Measurements from ENCODE around the gene KIF3B.
"Not testable (repeated sequence)": the region's sequence is repeated elsewhere in the genome, so short reads cannot be mapped to it uniquely, and the experiment has no call there.

The KIF3B gene

DNA sequence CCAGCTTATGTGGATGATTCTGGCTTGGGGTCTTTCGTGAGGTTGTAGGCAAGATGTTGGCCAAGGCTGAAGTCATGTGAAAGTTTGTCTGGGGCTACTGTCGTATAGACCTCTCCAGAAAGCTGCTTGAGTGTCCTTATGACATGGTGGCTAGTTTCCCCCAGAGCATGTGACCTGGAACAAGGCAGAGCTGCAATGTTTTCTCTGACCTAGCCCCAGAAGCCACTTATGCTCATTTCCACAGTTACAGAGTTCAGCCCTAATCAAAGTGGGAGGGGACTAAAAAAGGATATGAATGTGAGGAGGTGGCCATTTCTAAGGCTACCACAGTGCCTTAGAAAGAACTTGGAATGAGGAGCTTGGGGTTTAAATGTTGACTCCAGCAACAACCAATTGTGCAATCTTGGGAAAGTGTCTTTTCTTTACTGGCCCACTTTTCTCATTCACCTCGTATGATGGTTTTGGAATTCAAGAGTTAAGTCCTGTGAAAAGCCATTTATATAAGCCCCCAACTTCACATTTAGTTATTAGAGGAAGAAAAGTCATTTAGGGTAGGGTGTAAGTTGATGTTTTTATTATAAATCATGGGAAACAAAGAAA, 74.8 kb downstream of the KIF3B start:
- DNase-seq (ENCODE audit: insufficient read length, low spot score) (no peak), FAIRE-seq (no peak)
- TF ChIP-seq, protein P1, sequence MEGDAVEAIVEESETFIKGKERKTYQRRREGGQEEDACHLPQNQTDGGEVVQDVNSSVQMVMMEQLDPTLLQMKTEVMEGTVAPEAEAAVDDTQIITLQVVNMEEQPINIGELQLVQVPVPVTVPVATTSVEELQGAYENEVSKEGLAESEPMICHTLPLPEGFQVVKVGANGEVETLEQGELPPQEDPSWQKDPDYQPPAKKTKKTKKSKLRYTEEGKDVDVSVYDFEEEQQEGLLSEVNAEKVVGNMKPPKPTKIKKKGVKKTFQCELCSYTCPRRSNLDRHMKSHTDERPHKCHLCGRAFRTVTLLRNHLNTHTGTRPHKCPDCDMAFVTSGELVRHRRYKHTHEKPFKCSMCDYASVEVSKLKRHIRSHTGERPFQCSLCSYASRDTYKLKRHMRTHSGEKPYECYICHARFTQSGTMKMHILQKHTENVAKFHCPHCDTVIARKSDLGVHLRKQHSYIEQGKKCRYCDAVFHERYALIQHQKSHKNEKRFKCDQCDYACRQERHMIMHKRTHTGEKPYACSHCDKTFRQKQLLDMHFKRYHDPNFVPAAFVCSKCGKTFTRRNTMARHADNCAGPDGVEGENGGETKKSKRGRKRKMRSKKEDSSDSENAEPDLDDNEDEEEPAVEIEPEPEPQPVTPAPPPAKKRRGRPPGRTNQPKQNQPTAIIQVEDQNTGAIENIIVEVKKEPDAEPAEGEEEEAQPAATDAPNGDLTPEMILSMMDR (IDR thresholded peaks at IDR 0.05; ENCODE audit: insufficient read depth, missing control alignments) = no peak

DNA sequence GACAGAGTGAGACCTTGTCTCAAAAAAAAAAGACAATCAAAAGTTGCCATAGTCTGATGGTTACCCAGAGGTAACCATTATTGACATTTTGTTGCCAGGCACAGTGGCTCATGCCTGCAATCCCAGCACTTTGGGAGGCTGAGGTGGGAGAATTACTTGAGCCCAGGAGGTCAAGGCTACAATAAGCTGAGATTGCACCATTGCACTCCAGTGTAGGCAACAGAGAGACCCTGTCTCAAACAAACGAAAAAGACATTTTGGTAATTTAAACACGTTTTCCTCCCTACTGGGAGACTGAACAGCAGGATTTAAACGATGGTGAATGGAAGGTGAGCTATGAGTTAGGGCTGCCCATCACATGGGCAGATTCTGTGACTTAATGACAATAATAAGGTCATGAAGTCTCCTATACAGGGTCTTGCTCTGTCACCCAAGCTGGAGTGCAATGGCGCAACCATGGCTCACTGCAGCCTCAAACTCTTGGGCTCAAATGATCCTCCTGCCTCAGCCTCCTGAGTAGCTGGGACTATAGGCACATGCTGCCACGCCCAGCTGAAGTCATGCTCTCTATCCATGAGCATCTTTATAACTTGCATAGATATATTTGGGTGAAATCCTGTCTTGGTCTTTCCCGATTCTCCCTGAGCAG, 76.5 kb downstream of the KIF3B start:
- DNase-seq (ENCODE audit: insufficient read length, low spot score) (no peak), FAIRE-seq (no peak)
- TF ChIP-seq, protein P1 (IDR thresholded peaks at IDR 0.05; ENCODE audit: insufficient read depth, missing control alignments) = no peak

DNA sequence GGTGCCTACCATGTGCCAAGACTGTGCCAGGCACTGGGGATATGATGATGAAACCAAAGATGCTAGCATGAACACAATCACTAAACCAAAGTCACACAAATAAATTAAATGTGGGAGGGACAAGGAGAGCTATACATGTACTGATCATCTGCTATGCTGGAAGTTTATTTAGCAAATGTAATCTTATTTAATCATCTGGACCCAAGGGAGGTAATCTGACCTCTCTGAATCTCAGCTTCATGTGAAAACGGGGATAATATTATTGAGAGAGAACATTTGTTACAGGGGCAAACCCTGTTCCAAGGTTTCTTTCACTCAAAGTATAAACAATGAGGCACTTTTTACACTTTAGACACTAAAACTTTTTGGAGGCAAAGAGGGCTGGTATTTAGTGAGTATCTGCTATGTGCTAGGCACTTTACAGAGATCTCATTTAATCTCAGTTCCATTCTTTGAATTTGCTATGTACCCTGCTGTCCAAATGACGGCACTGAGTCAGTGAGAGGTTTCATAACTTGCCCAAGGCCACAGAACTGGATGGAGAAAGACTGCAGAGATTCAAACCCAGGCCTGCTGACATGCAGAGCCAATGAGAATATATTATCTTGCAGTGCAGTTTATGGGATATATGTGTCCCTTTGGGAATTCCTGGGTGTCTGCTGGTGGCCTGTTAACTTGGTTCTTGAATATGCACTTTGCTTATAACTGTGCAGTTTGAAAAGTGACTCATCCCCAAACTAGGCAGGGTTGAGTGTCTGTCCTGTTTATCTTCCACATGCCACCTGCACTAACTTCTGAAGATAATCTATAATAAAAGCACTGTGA, 77.4 kb downstream of the KIF3B start:
- TF ChIP-seq, protein P1 (IDR thresholded peaks at IDR 0.05; ENCODE audit: insufficient read depth, missing control alignments) = no peak
- DNase-seq (ENCODE audit: insufficient read length, low spot score) = no peak
- FAIRE-seq = no peak

DNA sequence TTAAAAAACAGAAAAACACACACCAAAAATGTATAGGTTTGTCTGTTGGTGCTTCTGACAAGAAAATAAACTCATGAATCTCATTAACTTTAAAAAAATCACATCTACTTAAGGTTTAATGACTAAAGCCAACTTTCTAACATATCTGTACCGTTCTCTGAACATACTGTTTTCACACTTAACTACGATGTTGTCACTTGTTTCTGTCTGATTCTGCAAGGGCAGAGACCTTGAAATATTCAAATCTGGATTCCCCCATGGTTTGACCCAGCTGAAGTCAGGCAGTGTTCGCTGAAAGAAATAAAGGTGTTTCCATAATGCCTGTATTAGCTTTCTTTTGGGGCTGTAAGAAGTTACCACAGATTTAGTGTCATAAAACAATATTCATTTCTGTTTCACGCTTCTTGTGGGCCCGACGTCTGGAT, 78.0 kb downstream of the KIF3B start:
- DNase-seq (ENCODE audit: insufficient read length, low spot score) (no peak), FAIRE-seq (no peak)
- TF ChIP-seq, protein P1 (IDR thresholded peaks at IDR 0.05; ENCODE audit: insufficient read depth, missing control alignments) = no peak

DNA sequence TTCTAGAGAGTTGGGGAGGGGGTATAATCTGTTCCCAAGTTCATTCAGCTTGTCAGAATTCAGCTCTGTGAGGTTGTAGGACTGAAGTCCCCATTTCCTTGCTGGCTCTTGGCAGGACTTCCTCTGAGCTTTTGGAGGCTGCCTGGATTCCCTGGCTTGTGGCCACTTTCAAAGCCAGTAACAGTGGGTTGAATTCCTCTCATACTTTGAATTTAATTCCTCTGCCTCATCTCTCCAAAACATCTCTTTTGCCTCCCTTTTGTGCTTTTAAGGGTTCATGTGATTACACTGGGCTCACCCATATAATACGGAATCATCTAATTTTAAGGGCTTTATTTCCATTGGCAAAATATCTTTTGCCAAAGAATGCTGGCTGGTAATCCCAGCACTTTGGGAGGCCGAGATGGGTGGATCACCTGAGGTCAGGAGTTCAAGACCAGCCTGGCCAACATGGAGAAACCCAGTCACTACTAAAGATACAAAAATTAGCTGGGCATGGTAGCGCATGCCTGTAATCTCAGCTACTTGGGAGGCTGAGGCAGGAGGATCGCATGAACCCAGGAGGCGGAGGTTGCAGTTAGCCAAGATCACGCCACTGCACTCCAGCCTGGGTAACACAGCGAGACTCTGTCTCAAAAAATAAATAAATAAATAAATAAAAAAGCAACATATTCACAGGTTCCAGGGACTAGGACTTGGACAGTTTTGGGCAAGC, 78.6 kb downstream of the KIF3B start:
- FAIRE-seq = not testable (repeated sequence)

DNA sequence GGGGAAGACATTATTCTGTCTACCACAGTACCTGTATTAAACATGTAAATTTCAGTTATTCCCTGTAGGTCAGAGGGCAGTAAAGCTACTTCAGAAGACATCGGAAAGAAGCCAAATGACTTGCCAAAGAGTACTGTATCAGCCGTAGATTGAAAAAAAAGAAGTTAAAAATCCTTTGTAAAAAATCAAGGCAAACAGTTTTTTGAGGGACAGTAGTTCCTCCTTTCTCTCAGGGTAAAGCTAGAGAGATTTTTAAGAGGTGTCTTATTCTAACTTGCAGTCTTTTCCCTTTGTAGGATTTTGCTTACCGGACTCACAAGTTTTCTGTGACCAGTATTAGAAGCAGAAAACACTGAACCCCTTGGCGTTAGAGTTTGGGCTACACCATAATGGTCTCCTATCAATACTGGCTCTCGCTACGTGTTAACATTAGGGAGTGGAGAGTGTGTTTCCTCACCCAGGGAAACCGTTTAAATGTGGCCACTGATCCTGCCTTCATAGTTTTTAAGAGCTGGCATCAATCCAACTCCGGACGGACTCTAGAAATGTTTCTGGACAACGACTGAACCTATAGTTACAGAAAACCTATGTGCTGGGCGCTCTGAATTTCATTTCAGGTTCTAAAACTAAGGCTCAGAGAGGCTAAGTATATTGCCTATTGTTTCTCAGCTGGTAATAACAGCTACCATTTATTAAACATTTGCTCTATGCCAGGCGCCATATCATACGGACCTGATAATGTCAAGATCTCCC, 79.3 kb downstream of the KIF3B start:
- FAIRE-seq (no peak), DNase-seq (ENCODE audit: insufficient read length, low spot score) (no peak)
- TF ChIP-seq, protein P1 (IDR thresholded peaks at IDR 0.05; ENCODE audit: insufficient read depth, missing control alignments) = no peak

More for the DNA sequence above, 78.6 kb downstream of the KIF3B start:
- DNase-seq (ENCODE audit: insufficient read length, low spot score) = not testable (repeated sequence)
